HG03378 (cell line): Measurements from ENCODE around the gene CAPNS1.
A peak's percentile ranks its signal among the peaks of the same experiment; 100 is the strongest.
"Not testable (repeated sequence)": the region's sequence is repeated elsewhere in the genome, so short reads cannot be mapped to it uniquely, and the experiment has no call there.

Source experiments
- ATAC-seq: cut with Tn5 transposase; IDR thresholded peaks from one replicate; pipeline ENCODE4 v1.9.1; 2021; ENCODE audit warnings: mild to moderate bottlenecking, moderate library complexity; ENCODE audit not compliant: unreplicated experiment

Gene CAPNS1

DNA sequence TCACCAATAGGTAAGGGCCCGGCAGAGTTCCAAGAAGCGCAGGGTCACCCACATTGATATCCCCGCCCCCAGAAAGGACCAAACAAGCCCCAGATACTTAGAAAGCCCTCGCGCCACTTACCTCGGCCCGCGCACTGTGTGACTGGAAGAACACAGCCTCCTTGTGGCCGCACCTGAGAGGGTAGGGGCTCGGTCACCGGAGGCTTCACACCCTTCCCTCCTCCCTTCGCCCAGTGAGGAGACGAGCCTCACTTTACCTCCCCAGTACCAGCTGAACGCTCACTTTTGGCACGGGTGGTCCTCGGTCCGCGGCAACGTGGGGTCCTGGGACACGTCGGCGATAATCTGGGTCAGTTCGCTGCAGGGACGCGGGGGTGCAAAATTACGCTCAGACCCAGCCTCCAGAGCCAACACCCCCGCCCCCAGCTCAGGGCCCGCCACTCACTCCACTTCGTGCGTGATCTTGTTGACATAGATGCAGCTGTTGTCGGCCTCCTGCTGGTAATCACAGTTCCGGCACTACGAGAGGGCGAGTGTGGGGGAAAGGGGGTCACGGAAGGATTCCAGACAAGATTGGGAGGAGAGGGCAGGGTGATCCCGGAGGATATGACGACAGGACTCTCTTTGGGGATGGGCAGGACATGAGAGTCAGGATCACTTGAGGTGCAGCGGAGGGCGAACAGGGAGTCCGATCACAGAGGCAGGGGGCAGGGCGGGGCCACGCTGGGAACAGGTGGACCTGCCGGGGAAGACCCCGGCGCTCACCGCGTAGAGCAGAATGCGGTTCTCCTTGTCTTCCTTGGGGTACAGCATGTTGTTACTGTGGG is 25.8 kb upstream of the CAPNS1 start:
- no peak for ATAC-seq

- peak; percentile 76 for ATAC-seq
Measured at GRCh38 chr19:36114721-36115452, 25.0 kb upstream of the CAPNS1 start, which contains the start of gene POLR2I. Gene POLR2I, minus strand, starts transcription at chr19:36114875. Its CDS starts 19 bp downstream, at chr19:36114856.

DNA sequence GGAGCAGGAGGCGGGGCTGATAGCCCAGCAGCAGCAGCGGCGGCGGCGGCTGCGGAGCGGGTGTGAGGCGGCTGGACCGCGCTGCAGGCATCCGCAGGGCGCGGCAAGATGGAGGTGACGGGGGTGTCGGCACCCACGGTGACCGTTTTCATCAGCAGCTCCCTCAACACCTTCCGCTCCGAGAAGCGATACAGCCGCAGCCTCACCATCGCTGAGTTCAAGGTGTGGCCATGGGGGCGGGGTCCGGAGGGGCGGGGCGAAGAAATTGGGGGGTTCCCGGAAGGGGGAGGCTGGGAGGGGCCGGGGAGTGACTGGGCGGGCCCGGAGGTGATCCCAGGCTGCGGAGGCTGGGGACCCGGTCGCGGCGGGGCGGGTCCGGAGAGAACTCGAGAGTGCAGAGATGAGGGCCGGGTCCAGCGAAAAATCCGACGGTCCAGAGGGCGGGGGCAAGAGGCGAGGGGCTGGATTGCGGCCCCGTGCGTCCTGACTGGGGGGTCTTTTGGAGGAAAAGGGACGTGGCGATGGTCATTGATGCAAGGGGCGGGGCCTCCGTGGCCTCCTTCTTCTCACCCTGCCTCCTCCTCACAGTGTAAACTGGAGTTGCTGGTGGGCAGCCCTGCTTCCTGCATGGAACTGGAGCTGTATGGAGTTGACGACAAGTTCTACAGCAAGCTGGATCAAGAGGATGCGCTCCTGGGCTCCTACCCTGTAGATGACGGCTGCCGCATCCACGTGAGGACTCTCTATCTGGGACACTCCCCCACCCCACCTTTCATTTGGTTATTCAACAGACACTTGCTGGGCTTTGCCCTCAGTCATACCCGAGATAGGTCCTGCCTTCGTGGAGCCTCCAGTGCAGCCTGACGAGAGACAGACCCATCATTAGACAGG is 24.2 kb upstream of the CAPNS1 start, which contains the start of gene TBCB:
TSS of gene TBCB (plus strand) at position 16 of the 891 bp plus-strand sequence. CDS start at position 109, 93 bp downstream.
- ATAC-seq, result no peak

DNA sequence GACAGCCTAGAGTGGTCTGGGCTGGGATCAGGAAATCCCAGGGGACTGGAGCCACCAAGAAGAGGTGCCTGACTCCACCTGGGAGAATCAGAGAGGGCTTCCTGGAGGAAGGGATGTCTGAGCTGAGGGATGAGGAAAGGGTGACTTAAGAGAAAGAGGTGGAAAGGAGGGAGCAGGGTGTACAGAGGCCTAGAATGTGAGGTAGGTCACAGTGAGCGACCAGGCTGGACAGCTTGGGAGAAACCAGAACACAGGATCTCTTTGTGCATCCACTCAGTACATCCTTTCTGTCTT is 23.6 kb upstream of the CAPNS1 start:
- ATAC-seq, result no peak

GRCh38 chr19:36120092-36120983 is 19.5 kb upstream of the CAPNS1 start:
- ATAC-seq, result no peak

DNA sequence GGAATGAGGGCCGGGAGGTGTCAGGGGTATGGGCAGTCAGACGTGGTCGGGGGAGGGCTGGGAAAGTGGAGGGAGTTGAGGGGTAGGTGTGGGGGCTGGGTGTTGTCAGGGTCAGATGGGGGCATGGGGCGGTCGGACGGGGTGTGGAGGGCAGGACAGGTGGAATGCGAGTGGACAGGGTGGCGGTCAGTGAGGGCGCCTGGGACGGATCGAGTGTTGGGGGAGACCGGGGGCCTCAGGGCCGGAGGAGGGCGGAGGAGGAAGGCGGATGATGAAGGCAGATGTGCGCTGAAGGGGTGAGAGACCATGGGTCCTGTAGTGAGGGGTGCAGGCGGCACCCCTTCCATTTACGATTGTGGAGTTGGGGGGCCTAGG is 18.9 kb upstream of the CAPNS1 start:
- no peak for ATAC-seq

GRCh38 chr19:36121486-36122124 is 18.3 kb upstream of the CAPNS1 start:
- ATAC-seq, result no peak

DNA sequence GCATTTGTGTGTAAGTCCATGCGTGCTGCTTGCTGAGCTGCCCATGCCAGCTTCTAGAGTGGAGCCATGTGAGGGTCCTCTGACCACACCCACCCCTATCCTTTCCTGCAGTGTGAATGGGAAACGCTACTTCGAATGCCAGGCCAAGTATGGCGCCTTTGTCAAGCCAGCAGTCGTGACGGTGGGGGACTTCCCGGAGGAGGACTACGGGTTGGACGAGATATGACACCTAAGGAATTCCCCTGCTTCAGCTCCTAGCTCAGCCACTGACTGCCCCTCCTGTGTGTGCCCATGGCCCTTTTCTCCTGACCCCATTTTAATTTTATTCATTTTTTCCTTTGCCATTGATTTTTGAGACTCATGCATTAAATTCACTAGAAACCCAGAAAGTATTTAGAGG is 14.3 kb upstream of the CAPNS1 start:
- no peak for ATAC-seq

GRCh38 chr19:36128392-36128736 is 11.5 kb upstream of the CAPNS1 start:
- ATAC-seq, result no peak

- ATAC-seq, result not testable (repeated sequence)
Measured at GRCh38 chr19:36131221-36131620, 8.6 kb upstream of the CAPNS1 start.

- ATAC-seq, result not testable (repeated sequence)
Measured at GRCh38 chr19:36134867-36135266, 5.0 kb upstream of the CAPNS1 start.

- no peak for ATAC-seq
Measured at GRCh38 chr19:36136964-36137686, 2.7 kb upstream of the CAPNS1 start.

- no peak for ATAC-seq
Measured at GRCh38 chr19:36139120-36139472, 770 bp upstream of the CAPNS1 start.

- ATAC-seq, result no peak
Measured at GRCh38 chr19:36140304-36141038, 605 bp downstream of the CAPNS1 start.

- ATAC-seq, result peak; percentile 44
Measured at GRCh38 chr19:36141039-36141927, 1.4 kb downstream of the CAPNS1 start.

DNA sequence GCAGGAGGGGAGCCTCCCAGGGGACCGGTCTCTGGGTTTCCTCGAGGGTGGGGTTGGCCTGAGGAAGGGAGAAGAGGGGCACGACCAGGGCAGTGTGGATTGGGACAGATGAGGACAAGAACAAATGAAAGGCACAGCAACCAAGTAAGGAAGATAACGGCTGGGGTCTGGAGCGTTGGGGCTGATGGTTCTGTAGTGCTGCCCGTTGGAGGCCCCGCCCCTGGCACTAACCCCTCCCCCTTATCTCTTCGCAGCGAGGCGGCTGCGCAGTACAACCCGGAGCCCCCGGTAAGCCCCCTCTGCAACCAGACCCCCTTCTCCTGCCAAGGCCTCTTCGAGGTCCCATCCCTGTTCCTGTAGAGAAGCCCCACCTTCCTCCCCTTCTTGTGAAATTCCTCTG is 2.2 kb downstream of the CAPNS1 start:
- no peak for ATAC-seq

GRCh38 chr19:36142496-36142895 is 2.6 kb downstream of the CAPNS1 start:
- ATAC-seq, result no peak

GRCh38 chr19:36144624-36145023 is 4.8 kb downstream of the CAPNS1 start:
- no peak for ATAC-seq
